ENCODE results near the gene CDX1. TPM values are rescaled to one million over a fixed set of nuclear protein-coding genes. Genes with fewer than 3 reads are reported as not detected.

CDX1 gene
- total RNA-seq, 1 experiment from 2014 or later, result 6.6 TPM

DNA sequence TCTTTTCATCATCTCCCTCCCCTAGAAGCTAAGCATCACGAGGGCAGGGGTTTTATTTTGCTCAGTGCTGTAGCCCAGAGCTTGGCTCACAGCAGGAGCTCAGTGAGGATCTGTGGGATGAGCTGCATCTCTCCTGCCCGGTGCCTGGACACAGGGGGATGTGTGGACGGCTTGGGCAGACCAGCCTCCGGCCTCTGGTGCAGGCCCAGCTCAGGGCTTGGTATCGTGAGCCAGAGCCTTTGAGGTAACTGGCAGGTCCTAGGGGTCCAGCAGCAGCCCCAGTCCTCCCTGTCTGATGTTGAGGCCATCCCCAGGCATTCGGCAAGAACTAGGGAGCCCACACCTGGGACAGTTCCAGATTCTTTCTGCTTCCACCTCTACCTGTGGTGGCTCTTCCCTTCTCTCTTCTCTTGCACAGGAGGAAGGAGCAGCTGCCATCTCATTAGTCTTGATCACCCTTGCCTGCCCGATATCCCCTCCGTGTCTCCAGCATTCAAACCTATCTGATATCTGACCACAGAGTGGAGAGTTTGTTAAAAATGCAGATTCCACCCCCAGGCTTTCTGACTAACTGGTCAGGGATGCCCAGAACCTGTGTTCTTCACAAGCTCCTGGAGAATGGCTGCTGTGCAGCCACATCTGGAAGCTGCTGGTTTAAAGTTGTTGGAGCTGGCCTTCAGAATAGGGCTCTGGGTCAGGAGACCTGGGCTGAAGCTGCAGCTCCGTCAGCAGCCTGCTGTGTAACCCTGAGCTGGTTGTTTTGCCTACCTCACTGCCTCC is 15.4 kb downstream of the CDX1 start:
- DNase-seq (ENCODE audit: low spot score), result no peak

DNA sequence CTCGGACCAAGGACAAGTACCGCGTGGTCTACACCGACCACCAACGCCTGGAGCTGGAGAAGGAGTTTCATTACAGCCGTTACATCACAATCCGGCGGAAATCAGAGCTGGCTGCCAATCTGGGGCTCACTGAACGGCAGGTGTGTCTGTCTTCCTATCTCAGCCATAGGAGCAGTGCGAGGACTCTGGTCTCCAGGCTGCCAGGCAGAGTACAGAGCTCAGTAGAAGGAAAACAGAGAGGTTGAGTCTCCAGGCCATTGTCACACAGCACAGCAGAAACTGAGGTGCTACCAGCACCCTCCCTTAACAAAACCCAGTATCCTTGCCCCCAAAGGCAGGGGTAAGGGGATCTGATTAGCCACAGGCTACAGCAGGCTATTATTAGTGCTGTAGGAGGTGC is 16.2 kb downstream of the CDX1 start:
- no peak for DNase-seq (ENCODE audit: low spot score)

DNA sequence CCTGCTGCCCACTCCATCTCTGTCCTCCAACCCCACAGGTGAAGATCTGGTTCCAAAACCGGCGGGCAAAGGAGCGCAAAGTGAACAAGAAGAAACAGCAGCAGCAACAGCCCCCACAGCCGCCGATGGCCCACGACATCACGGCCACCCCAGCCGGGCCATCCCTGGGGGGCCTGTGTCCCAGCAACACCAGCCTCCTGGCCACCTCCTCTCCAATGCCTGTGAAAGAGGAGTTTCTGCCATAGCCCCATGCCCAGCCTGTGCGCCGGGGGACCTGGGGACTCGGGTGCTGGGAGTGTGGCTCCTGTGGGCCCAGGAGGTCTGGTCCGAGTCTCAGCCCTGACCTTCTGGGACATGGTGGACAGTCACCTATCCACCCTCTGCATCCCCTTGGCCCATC is 16.9 kb downstream of the CDX1 start:
- no peak for DNase-seq (ENCODE audit: low spot score)

DNA sequence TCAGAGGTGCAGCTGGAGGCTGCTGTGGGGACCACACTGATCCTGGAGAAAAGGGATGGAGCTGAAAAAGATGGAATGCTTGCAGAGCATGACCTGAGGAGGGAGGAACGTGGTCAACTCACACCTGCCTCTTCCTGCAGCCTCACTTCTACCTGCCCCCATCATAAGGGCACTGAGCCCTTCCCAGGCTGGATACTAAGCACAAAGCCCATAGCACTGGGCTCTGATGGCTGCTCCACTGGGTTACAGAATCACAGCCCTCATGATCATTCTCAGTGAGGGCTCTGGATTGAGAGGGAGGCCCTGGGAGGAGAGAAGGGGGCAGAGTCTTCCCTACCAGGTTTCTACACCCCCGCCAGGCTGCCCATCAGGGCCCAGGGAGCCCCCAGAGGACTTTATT is 17.4 kb downstream of the CDX1 start:
- no peak for DNase-seq (ENCODE audit: low spot score)

DNA sequence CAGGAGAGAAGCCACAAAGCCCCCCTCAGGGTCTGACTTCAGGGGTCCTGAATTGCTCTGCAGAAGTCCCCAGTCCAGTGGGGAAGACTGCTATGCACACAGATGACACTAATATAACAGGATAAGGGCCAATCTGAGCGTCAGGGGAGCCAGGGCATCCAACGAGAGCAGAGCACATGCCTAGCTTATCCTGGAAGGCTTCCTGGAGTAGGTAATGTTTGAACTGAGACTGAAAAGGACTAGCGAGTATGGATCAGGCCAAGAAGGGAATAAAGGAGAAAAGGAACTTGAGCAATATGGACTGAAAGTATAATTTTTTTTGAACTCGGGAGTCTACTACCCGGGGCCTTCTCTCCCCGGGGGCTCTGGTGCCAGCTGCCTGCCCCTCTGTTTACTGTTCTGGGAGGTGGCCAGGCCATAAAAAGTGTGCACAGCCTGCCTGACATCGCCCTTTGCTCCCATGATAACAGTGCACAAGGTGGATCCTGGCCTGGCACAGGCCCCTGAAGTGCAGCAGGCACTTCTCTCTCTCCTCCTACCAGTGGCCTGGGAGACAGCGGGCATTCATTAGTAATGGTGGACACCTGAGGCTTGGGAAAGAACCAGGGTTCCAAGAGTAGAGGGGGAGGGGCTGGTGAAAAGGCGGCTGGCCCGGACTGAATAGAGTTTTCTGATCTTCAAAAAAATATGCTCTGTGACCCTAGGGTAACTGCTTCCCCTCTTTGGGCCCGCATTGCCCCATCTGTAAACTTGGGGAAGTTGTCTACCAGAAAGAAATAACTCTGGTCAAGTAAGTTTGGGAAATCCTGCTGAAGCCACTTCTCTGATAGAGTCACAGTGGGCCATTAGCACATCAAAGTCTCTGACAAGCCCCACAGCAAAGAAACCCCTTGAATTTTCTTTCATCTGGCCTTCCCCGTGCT is 18.7 kb downstream of the CDX1 start:
- DNase-seq (ENCODE audit: low spot score), result peak; percentile 22

DNA sequence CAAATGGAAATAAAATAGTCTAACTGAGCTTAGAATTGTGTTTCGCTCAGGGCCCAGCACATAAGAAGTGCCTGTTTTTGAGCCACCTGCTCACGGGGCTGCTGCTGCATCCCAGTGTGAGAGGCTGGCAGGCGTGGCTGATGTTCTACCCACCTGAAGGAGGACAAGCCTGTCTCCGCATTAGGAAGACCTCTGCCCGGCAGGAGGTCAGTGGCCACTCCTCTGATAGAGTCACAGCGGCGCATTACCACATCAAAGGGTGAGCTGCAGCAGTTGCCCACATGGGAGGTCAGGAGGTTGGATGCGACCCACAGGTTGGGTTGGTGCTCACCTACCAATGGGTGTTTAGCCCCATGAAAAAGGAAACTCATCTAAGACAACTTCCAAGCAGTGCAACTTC is 19.6 kb downstream of the CDX1 start:
- DNase-seq (ENCODE audit: low spot score), result no peak

DNA sequence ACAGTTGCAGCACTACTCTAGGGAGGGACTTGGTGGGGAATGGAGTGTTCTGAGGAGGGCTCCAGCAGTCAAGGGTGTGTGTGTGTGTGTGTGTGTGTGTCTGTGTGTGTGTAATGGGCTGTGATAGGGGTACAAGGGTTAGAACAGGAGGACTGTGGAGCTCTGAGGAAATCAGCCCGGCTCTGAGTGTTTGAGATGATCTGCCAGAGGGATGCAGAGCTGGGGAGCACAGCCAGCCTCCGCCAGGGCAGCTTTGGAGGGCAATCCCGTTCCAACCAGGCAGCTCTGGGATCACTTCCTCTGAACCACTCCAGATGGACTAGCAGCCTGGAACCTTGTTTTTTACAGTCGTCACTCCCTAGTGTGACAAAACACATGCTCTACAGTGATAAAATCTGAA is 20.3 kb downstream of the CDX1 start:
- DNase-seq (ENCODE audit: low spot score), result no peak

DNA sequence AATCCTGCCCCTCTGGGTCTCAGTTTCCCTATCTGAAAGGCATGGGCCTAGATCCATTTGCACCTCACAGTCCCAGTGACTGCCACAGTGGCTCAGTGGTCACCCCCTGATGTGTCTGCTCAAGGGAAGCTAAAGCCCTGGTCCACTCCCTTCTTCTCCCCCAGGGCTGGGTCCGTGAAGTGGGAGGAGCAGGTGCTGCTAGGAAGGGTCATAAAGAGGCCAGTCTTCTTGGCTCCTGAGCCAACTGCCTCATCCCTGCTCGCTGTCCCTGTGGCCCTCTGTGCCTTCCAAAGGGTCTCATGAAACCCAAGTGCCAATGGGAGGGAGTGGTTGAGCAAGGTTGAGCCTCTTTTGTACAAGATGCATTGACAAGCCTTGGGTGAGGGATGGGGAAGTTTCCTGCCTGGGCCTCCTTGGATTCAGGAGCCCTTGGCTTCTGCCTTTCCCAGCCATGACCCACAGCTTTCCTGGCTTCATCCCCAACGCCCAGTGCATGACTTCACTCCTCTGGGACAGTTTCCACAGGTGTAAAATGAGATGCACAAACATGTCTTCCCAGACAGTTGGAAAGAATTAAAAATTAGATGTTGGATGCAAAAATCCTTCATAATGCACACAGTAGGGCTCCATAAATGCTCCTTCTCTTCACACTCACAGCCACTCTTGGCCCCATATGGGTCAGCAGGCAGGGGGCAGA is 21.7 kb downstream of the CDX1 start:
- DNase-seq (ENCODE audit: low spot score), result no peak

DNA sequence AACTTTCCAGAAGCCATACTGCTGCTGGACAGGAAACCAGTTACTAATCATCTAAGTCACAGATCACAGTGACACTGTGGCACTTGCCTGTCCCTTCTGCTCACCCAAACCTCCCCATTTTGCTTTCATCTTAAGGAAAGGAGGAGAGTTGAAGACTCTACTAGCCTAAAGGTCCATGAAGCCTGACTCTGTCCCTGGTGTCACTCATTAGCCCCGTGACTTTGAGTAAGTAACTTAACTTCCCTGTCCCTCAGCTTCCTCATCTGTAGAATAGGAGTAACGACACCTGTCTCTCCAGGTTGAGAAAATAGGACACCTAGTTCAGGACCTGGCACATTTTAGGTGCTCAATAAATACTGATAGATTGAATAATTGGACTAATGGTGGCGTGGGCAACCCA is 22.7 kb downstream of the CDX1 start:
- DNase-seq (ENCODE audit: low spot score), result no peak

DNA sequence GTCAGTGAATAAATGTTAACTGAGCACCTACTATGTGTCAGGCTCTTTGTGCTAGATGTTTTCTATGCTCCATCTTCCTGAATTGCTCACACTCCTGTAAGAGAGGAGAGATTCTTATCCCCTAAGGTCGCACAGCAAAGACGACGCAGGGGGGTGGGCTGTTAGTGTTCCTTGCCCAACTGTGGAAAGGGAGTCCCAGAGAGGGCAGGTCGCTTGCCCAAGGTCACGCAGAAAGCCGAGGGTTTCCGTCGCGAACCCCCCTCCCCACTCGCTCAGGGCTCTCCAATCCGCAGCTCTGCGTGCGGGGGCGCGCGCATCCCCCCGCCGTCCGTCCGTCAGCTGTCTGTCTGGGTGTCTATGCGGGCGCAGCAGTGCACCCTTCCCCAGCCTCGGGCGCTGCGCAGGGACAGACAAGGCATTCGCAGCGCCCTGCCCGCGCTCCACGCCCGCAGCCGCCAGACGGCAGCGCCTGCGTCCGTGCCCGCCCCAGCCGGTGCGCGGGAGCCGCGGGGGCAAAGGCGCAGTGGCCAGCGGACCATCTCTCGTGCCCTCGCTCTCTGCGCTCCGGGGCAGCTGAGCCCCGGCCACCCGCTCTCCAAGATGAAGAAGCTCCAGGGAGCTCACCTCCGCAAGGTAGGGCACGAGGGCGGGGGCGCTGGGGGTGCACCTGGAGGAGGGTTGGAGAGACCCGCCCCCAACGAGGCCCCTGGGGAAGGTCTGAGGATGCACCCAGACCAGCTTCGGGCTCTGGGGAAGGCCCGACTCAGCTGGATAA is 23.3 kb downstream of the CDX1 start, which contains the start of gene SLC6A7:
Gene SLC6A7, plus strand, starts transcription at position 335 of the 775 bp plus-strand sequence. Its CDS starts 266 bp downstream, at position 601.
- DNase-seq (ENCODE audit: low spot score), result no peak

DNA sequence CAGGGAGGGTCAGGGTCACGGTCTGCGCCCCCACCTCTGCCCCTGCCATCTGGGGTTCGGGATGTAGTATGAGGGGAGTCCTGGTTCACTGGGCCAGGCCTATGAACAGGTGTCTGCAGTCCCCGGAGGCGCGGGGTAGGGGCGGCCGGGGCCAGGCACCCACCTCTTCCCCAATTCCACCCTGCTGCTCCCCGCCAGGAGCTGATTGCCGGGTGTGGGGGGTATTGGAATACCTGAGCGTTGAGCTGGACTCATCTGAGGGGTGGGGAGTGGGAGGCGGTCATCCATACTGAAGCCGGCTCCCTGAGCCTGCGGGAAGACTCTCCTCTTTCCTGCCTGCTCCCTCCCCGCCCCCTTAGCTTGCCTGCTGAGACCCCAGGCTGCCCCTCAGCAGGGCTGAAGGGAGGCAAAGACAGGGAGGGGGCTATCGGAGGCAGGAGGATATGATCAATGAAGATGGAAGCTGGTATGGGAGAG is 24.0 kb downstream of the CDX1 start:
- DNase-seq (ENCODE audit: low spot score), result no peak

DNA sequence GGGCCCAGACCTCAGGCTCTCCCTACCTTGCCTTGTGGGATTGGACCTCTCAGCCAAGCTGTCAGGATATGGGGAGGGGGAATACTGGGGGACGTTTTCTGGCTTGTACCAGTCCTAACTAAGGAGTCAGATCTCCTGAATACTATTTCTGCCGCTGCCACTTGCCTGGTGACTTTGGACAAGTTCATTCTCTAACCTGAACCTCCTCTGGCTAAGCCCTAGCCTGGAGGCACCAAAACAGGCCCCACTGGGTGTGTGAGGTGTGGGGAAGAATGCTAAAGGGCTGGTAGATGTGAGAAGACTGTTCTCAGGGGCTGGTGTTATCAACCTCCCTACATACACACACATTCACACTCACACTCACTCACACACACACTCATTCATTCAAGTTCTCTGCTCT is 24.4 kb downstream of the CDX1 start:
- no peak for DNase-seq (ENCODE audit: low spot score)

DNA sequence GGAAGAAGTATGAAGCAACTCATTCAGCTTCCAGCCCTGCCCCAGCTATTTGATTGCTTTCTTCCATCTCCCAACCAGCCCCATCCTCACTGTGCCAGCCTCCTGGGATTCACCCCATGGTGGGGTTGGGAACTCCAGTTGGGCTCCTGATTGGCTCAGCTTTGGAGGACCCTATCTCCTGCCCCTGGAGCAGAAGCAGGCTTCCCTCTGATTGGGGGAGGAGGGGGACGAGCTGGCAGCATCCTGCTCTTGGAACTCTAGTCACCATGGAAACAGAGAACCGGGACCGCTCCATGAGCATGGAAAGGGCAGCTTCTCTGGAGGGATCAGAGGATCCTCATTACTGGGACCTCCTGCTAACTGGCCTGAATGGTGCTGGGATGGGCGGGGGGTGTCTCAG is 25.9 kb downstream of the CDX1 start:
- DNase-seq (ENCODE audit: low spot score), result no peak

DNA sequence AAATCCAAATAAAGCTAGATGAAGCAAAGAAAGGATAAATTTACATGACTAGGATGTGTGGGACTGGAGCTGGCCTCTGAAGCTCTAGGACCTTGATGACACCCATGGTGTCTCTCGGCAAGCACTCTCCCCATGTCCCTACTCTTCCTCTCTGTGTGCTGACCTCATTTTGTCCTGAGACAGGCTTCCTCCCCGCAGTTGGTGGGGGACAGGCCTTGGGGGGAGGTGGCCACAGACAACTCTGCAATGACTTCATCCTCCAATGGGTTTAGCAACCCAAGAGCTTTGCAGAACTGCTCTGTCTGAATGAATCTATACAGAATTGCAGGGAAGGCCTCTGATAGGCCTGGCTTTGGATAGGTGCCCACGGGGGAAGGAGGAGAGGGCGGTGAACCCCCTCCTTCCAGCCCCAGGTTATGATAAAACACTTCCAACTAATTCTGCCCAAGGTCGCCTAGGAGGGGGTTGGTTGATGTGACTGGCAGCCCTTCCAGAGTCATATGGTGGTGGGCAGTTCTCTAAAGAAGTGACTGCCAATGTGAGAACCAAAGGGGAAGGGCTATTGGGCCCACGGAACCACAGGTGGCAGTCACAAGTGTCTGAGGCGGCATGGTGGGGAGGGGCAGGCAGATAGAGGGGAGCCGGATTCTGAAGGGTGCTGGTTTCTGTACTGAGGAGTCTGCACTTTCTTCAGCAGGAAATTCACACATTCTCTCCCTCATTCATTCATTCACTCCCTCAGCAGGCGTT is 29.3 kb downstream of the CDX1 start:
- no peak for DNase-seq (ENCODE audit: low spot score)

DNA sequence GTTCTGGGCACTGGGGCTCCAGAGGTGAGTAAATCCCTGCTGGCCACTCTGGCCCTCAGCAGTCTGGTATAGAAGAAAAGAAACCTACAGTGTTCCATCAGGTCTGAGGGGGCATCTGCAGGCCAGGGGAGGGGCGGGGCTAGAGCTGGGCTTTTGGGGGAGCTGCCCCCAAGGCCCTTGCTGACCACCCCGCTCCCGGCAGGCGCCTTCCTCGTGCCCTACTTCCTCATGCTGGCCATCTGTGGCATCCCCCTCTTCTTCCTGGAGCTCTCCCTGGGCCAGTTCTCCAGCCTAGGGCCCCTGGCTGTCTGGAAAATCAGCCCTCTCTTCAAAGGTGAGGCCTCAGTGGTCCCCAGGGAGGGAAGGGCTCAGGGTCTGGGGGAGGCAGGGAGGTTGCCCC is 29.9 kb downstream of the CDX1 start:
- no peak for DNase-seq (ENCODE audit: low spot score)

DNA sequence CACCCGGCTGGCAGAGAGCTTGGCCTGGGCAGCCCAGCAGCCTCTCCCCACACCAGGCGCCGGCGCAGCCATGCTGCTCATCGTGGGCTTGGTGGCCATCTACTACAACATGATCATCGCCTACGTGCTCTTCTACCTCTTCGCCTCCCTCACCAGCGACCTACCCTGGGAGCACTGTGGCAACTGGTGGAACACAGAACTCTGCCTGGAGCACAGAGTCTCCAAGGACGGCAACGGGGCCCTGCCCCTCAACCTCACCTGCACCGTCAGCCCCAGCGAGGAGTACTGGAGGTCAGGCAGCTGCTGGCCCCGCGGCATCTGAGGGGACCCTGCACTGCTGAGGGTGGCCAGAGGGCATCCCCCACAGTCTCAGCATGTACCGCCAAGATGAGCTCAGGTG is 30.4 kb downstream of the CDX1 start:
- no peak for DNase-seq (ENCODE audit: low spot score)

DNA sequence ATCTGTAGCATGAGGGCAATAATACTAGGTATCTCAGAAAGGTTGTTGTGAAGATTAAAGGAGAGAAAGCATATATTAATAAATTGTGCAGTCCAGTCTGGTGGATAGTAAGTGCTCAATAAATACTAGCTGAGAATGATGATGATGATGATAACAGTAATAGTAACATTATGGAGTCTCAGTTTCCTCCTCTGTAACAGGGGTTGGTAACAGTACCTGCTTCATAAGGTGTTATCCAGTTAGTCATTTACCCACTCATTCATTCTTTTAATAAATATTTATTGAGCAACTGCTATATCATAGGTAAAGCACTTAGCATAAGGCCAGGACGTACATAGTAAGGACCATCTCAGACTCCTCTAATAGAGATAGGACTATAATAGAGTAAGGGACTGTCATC is 30.9 kb downstream of the CDX1 start:
- no peak for DNase-seq (ENCODE audit: low spot score)

DNA sequence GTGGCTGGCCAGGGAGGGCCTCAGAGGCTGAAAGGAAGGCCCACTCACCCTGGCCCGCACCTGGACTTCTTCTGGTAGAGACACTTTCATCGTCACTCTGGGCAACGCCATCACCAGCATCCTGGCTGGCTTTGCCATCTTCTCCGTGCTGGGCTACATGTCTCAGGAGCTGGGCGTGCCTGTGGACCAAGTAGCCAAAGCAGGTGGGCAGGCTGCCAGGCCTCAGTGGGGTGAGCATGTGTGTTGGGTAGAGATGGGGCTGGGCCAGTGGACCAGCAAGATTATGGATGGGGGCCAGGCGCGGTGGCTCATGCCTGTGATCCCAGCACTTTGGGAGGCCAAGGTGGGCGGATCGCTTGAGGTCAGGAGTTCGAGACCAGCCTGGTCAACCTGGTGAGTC is 35.9 kb downstream of the CDX1 start:
- no peak for DNase-seq (ENCODE audit: low spot score)

DNA sequence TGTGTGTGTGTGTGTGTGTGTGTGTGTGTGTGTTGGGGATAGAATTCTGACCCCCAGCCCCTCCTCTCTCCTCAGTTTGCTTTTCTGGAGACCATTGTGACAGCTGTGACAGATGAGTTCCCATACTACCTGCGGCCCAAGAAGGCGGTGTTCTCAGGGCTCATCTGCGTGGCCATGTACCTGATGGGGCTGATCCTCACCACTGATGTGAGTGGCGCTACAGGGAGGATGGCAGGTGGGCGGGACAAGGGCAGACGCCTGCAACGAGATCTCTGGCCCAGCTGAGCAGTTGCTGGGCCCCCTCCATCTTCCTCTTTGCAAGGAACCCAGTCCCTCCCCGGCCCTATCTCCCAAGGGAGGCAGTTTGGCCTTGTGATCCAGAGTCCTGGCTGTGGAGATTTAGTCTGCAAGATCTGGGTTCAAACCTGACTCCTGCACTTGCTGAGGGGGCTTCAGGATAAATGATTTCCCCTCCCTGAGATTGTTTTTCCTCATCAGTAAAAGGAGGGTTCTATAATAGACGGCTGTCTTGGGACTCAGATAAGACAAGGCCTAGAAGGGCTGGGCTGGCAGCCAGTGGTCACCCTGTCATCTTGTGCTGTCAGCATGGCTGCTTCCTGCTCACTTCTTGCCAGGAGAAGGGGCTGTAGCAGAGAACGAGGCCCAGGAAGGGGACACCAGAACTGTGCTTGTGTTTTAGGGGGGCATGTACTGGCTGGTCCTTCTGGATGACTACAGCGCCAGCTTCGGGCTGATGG is 37.4 kb downstream of the CDX1 start:
- no peak for DNase-seq (ENCODE audit: low spot score)

DNA sequence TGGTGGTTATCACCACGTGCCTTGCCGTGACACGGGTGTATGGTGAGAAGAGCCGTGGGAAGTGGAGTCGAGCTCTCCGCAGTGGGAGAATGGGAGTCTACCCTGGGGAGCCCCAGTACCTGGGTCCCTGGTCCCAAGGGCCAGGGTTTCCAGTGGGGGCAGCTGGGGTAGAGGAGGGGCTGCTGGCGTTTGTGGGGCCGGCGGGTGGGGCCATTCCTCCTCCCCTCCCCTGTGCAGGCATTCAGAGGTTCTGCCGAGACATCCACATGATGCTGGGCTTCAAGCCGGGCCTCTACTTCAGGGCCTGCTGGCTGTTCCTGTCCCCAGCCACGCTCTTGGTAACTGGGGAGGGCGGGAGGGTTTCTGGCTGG is 38.0 kb downstream of the CDX1 start:
- DNase-seq (ENCODE audit: low spot score), result no peak

Measured in HT-29 (cell line).